Measurements from ENCODE around the gene MUS81.
A peak's percentile ranks its signal among the peaks of the same experiment; 100 is the strongest.
"Not testable (repeated sequence)": the region's sequence is repeated elsewhere in the genome, so short reads cannot be mapped to it uniquely, and the experiment has no call there.

Gene MUS81, protein sequence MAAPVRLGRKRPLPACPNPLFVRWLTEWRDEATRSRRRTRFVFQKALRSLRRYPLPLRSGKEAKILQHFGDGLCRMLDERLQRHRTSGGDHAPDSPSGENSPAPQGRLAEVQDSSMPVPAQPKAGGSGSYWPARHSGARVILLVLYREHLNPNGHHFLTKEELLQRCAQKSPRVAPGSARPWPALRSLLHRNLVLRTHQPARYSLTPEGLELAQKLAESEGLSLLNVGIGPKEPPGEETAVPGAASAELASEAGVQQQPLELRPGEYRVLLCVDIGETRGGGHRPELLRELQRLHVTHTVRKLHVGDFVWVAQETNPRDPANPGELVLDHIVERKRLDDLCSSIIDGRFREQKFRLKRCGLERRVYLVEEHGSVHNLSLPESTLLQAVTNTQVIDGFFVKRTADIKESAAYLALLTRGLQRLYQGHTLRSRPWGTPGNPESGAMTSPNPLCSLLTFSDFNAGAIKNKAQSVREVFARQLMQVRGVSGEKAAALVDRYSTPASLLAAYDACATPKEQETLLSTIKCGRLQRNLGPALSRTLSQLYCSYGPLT

GRCh38 chr11:65860278-65861164, at the start of gene MUS81:
MUS81 (plus strand) TSS chr11:65860433; CDS start chr11:65860754, 321 bp downstream.
- peak; percentile 94 to 98 for DNase-seq

- DNase-seq, result no peak
Observed at GRCh38 chr11:65811764-65812475, 48.3 kb upstream of the MUS81 start.

DNA sequence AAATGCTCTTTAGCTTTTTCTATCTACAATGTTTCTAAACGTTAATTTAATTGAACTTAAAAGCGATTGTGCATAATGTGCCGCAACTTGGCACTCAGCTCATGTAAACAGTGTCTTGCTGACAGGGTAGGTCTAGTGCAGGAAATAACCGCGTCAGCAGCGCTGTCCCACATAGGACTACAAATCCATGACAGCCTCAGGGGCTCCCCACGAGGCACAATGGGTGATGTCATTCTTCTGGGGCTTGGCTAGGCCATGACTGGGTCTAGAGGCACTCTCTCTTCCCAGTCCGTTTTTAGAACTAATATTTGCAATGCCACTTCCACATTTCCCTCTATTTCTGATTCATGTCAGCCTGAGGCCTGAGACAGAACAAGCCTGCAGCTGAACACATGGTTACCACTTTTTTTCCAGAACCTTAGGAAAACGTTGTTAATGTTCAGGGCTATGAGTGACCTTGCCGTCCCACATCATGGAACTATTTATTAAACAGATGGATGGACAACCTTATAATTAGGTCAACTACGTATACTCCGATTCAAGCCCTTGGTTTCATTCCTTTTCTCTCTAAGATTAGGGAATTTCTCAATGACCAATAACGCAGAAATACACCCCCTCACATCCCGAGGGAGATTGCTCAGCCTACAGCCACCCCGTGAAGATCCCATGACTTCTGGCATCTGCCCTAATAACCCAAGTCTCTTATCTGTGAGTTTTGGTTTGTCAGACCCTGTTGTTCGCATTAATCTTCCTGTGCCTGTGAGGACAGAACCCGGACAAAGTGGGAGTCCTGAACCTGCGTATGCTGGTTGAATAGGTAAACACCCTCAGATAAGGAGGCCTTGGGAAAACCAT, 45.9 kb upstream of the MUS81 start:
- DNase-seq, result no peak

DNA sequence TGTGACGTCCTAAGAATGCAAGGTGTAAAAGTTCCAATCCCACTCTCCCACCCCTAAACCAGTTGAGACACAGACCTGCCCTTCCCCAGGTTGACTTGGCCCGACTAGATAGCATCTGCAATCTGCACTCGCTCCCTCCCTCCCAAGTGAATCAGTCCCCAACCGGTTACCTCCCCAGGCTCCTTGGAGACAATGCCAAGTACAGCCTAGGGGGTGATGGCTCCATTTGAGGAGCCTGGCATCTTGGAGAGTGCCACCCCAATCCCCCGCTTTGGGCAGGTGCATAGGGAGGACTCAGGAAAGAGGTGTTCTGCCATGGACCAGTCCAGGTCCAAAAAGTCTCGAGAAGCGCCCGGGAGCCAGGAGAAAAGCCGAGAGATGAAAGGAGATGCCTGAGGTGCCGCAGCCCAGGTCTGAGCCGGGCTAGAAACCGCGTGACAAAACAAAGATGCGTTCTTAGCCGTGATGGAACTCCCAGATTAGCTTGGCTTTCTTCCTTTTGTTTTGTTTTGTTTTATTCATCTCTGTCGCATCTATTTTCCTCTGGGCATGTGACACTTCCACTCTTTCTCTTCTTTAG, 45.2 kb upstream of the MUS81 start:
- no peak for DNase-seq

GRCh38 chr11:65816696-65817095, 43.5 kb upstream of the MUS81 start:
- no peak for DNase-seq

DNA sequence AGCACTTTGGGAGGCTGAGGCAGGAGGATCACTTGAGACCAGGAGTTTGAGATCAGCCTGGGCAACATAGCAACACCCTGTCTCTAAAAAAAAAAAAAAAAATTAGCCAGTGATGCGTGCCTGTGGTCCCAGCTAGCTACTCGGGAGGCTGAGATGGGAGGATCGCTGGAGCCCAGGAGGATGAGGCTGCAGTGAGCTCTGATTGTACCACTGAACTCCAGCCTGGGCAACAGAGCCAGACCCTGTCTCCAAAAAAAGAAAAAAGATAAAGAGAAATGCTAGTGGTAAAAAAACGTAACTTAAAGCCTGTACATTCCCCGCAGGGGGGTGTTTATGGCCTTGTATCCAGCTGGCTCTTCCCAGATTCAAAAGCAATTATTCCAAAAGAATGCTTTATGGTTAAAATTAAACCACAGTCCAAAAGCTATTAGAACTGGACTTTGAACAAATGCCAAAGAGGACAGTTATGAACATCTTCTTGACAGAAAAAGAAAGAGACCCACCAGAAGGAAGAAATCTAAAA, 42.9 kb upstream of the MUS81 start:
- no peak for DNase-seq

GRCh38 chr11:65817835-65818680, 42.2 kb upstream of the MUS81 start:
- DNase-seq, result peak; percentile 67 to 94

- peak in 1 of 2 experiments; percentile 61 for DNase-seq
Observed at GRCh38 chr11:65821107-65821506, 39.1 kb upstream of the MUS81 start.

DNA sequence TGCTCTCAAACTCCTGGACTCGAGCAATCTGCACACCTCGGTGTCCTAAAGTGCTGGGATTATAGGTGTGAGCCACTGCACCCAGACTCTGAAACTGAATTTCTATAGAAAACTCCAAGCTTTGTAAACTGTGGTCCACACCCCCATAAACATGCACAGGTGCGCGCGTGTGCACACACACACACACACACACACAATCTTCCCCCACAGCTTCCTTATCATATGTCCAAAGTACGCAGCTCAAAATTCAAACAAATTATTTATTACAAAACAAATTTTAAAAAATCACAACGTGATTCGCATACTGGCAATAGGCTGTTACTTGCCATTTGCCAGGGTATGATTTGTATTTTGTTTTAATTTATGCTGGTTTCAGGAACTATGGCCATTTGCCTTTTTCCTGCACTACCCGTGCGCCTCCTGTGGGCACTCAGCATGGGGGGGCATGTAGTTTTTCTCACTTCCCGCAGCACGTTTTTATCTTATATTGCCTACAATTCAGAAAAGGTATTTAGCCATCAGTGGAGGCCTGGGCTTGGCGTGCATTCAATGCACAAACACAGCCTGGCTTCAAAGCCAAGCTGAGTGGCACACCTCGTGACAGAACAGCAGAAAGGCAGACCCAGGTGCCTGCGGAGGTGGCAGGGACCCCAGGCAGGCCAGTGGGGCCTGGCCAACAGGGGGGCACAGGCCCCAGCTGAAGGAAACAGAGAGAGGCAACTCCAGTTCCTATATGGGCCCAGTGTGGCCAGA, 37.3 kb upstream of the MUS81 start:
- no peak for DNase-seq

- DNase-seq, result no peak
Observed at GRCh38 chr11:65826984-65827735, 33.1 kb upstream of the MUS81 start.

DNA sequence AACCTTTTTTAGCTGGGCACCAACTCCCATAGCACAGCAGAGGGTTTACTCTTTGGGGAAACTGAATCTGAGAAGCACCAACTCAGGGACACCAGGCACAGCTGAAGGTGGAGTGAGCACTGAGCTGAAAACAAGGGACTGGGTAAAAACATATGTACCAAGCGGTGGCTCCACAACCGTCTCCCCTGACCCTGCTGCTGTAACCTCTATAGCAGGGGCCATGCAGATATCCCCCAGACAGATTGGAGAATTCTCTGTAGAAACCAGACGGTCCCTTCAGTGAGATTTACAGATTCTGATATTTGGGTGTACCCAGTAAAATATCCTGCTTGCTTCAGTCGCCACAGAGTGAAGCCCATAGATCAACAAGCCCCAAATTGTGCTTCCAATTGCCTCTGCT, 30.8 kb upstream of the MUS81 start:
- no peak for DNase-seq

DNA sequence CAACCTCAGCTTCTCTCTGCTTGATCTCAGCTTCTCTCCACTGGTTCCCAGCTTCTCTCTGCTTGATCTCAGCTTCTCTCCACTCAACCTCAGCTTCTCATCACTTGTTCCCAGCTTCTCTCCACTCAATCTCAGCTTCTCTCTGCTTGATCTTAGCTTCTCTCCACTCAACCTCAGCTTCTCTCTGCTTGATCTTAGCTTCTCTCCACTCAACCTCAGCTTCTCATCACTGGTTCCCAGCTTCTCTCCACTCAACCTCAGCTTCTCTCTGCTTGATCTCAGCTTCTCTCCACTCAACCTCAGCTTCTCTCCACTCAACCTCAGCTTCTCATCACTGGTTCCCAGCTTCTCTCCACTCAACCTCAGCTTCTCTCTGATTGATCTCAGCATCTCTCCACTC, 28.0 kb upstream of the MUS81 start:
- DNase-seq, result not testable (repeated sequence)

GRCh38 chr11:65833297-65834030, 26.8 kb upstream of the MUS81 start, which contains the start of gene SNX32:
SNX32 (plus strand) TSS chr11:65833963; CDS start chr11:65834066, 103 bp downstream.
- peak; percentile 89 to 99 for DNase-seq

DNA sequence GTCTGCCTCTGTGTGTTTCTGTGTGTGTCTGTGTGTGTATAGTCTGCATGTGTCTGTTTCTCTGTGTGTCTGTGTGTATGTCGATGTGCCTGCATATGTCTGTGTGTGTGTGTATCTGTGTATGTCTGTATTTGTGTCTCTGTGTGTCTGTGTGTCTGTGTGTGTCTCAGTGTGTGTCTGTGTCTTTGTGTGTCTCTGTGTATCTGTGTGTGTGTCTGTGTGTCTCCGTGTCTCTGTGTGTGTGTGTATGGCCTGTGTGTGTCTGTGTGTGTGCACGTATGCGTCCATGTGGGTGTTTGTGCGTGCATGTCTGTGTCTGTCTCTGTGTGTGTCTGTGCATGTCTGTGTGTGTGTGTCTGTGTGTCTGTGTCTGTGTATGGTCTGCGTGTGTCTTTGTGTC, 26.0 kb upstream of the MUS81 start:
- DNase-seq, result no peak

- DNase-seq, result no peak
Observed at GRCh38 chr11:65842144-65842543, 18.1 kb upstream of the MUS81 start.

GRCh38 chr11:65843811-65844210, 16.4 kb upstream of the MUS81 start:
- no peak for DNase-seq

- DNase-seq, result no peak
Observed at GRCh38 chr11:65844231-65844872, 15.9 kb upstream of the MUS81 start.

Measured in NCI-H526 (cell line).